Stomach (tissue), 9 donors: Measurements from ENCODE around the gene SLC6A5. TPM values are rescaled to one million over a fixed set of nuclear protein-coding genes. Genes with fewer than 3 reads are reported as not detected.

Source experiments
- DNase-seq, 2 donors: peaks; one replicate each; pipeline versions ENCODE4 v3.0.0 to v3.0.0-alpha.2; 2013 to 2019
- H3K27ac ChIP-seq, 5 donors: fragments of 200-600 bp in 4 of 5; sonication (generic) in 4 of 5; one replicate each; pipeline ENCODE4 v1.5.1; 2013 to 2019; ENCODE audit warnings: mild to moderate bottlenecking in 1 of 5, moderate library complexity in 1 of 5
- H3K27me3 ChIP-seq, 3 donors: fragments of 200-600 bp; sonication (generic); one replicate each; pipeline ENCODE4 v1.5.1; 2017 to 2019; ENCODE audit warnings: mixed run types in 1 of 3
- H3K36me3 ChIP-seq, 4 donors: fragments of 200-600 bp; sonication (generic); 1 replicate in 3 of 4; 2 replicates in 1 of 4; pipeline ENCODE4 v1.5.1; 2016 to 2019
- H3K4me1 ChIP-seq, 4 donors: fragments of 200-600 bp; sonication (generic); one replicate each; pipeline ENCODE4 v1.5.1; 2016 to 2019
- H3K4me3 ChIP-seq, 4 donors: fragments of 200-600 bp; sonication (generic) in 3 of 4; one replicate each; pipeline ENCODE4 v1.5.1; 2016 to 2019; ENCODE audit warnings: mild to moderate bottlenecking in 1 of 4
- H3K9me3 ChIP-seq, 4 donors: fragments of 200-600 bp; sonication (generic); one replicate each; pipeline ENCODE4 v1.5.1; 2016 to 2019
- CTCF ChIP-seq, 7 experiments: fragments of 450-650 bp in 4 of 7; fragments of 200-600 bp in 3 of 7; sonication (generic) in 3 of 7; IDR thresholded peaks; one replicate each; pipeline ENCODE4 v1.5.1; 2016 to 2019; ENCODE audit warnings: antibody characterized with exemption in 7 of 7, control low read depth in 2 of 7, mild to moderate bottlenecking in 1 of 7
- EP300 ChIP-seq: sonication (generic); formaldehyde crosslinking; IDR thresholded peaks from one replicate; pipeline ENCODE4 v1.6.1; 2017; ENCODE audit warnings: antibody characterized with exemption
- POLR2A ChIP-seq, 4 donors: fragments of 450-650 bp; IDR thresholded peaks; one replicate each; pipeline ENCODE4 v1.6.1; 2016; ENCODE audit warnings: antibody characterized with exemption in 4 of 4, control low read depth in 2 of 4, mild to moderate bottlenecking in 1 of 4, moderate library complexity in 1 of 4
- POLR2AphosphoS5 ChIP-seq, 3 donors: sonication (generic); formaldehyde crosslinking; IDR thresholded peaks; one replicate each; pipeline ENCODE4 v1.6.1; 2016; ENCODE audit warnings: antibody characterized with exemption in 3 of 3
- WGBS, 5 donors: extraction: QIAGEN DNeasy Blood & Tissue Kit in 3 of 5; methylation state at CpG; one replicate each; pipeline versions ENCODE4 v1.1.5 to v1.1.7; 2013 to 2018; 5-methylcytosine and 5-hydroxymethylcytosine counted together
- intact Hi-C: fragments of 100-400 bp; cut with DNase I; formaldehyde crosslinking; loops from one replicate; pipeline ENCODE4 v1.15.1; 2023; ENCODE audit warnings: low total_unique reads
- polyA plus RNA-seq, 3 donors: library from polyadenylated mRNA; stranded (reverse); fragments of 200-250 nt; gene quantifications; one replicate each; pipeline ENCODE4 v1.2.3, GENCODE V29; 2013
- total RNA-seq, 5 donors: library from RNA; depleted of rRNA; stranded (reverse); fragments of >200 nt; gene quantifications; one replicate each; pipeline versions ENCODE4 v1.1.0 to v1.2.3, GENCODE V29; 2014 to 2016
- donor health status: healthy with polysubstance abuse.
- donor health status: Bipolar disorder and iron deficiency.
- donor health status: healthy.

SLC6A5 gene
- total and polyA plus RNA-seq, 8 donors = not detected

GRCh38 chr11:20627026-20627425 lies 27.6 kb downstream of the SLC6A5 start:
- Histone ChIP-seq H3K36me3 (no peaks in the 10 kb centered on the region), H3K27me3 (peaks cover 0 to 14% (median 0%) of the 10 kb centered on the region in 3 donors), H3K27ac (no peak overlapping the region), H3K4me3 (no peak overlapping the region), H3K4me1 (no peaks in the 10 kb centered on the region), H3K9me3 (peaks cover 0 to 12% (median 0%) of the 10 kb centered on the region in 4 donors)
- no peak for TF ChIP-seq EP300
- TF ChIP-seq POLR2AphosphoS5 (IDR thresholded peaks at IDR 0.05) = no peak
- no peak for TF ChIP-seq POLR2A (IDR thresholded peaks at IDR 0.05)
- TF ChIP-seq CTCF (IDR thresholded peaks at IDR 0.05) = no peak
- no peak for DNase-seq
- intact Hi-C loops = no loop called here
- 68 to 76% (median 71%) methylated on average over 3 of the region's 3 CpGs for WGBS, 5 donors

GRCh38 chr11:20627701-20628100 lies 28.3 kb downstream of the SLC6A5 start:
- H3K36me3 ChIP-seq = no peaks in the 10 kb centered on the region
- no peak overlapping the region for H3K4me3 ChIP-seq
- no peak for DNase-seq
- H3K27me3 ChIP-seq = peaks cover 0 to 9% (median 0%) of the 10 kb centered on the region in 3 donors
- peaks cover 0 to 12% (median 0%) of the 10 kb centered on the region in 4 donors for H3K9me3 ChIP-seq
- H3K27ac ChIP-seq = no peak overlapping the region
- intact Hi-C loops = no loop called here
- WGBS, 5 donors = 21 to 75% (median 50%) methylated on average over 3 of the region's 3 CpGs
- no peak for TF ChIP-seq POLR2AphosphoS5 (IDR thresholded peaks at IDR 0.05)
- TF ChIP-seq EP300 = no peak
- TF ChIP-seq POLR2A (IDR thresholded peaks at IDR 0.05) = no peak
- no peak for TF ChIP-seq CTCF (IDR thresholded peaks at IDR 0.05)
- H3K4me1 ChIP-seq = no peaks in the 10 kb centered on the region

GRCh38 chr11:20631519-20632168 lies 32.2 kb downstream of the SLC6A5 start:
- intact Hi-C loops = no loop called here
- no peaks in the 10 kb centered on the region for H3K27me3 ChIP-seq
- TF ChIP-seq POLR2AphosphoS5 (IDR thresholded peaks at IDR 0.05) = no peak
- H3K9me3 ChIP-seq = peaks cover 0 to 12% (median 0%) of the 10 kb centered on the region in 4 donors
- no peaks in the 10 kb centered on the region for H3K4me1 ChIP-seq
- no peak overlapping the region for H3K4me3 ChIP-seq
- H3K36me3 ChIP-seq = no peaks in the 10 kb centered on the region
- WGBS, 5 donors = 65 to 74% (median 73%) methylated on average over 5 of the region's 5 CpGs
- no peak for DNase-seq
- H3K27ac ChIP-seq = no peak overlapping the region

- WGBS, 5 donors = 18 to 58% (median 34%) methylated on average over 1 of the region's 1 CpG
- H3K27ac ChIP-seq = no peak overlapping the region
- H3K36me3 ChIP-seq = no peaks in the 10 kb centered on the region
- no peak for DNase-seq
- no peaks in the 10 kb centered on the region for H3K27me3 ChIP-seq
- intact Hi-C loops = no loop called here
- H3K4me1 ChIP-seq = no peaks in the 10 kb centered on the region
- no peak for TF ChIP-seq POLR2AphosphoS5 (IDR thresholded peaks at IDR 0.05)
- TF ChIP-seq CTCF (IDR thresholded peaks at IDR 0.05) = no peak
- TF ChIP-seq POLR2A (IDR thresholded peaks at IDR 0.05) = no peak
- TF ChIP-seq EP300 = no peak
- H3K4me3 ChIP-seq = no peak overlapping the region
- peaks cover 0 to 12% (median 0%) of the 10 kb centered on the region in 4 donors for H3K9me3 ChIP-seq
Measured at GRCh38 chr11:20632169-20632532, 32.7 kb downstream of the SLC6A5 start.

GRCh38 chr11:20634044-20634443 lies 34.6 kb downstream of the SLC6A5 start:
- no peak overlapping the region for H3K4me3 ChIP-seq
- intact Hi-C loops = no loop called here
- WGBS, 5 donors = 84 to 94% (median 87%) methylated on average over 5 of the region's 5 CpGs
- DNase-seq = no peak
- H3K27ac ChIP-seq = no peak overlapping the region
- no peaks in the 10 kb centered on the region for H3K4me1 ChIP-seq
- H3K36me3 ChIP-seq = no peaks in the 10 kb centered on the region
- peaks cover 0 to 12% (median 0%) of the 10 kb centered on the region in 4 donors for H3K9me3 ChIP-seq
- no peak for TF ChIP-seq CTCF (IDR thresholded peaks at IDR 0.05)
- TF ChIP-seq EP300 = no peak
- no peak for TF ChIP-seq POLR2A (IDR thresholded peaks at IDR 0.05)
- TF ChIP-seq POLR2AphosphoS5 (IDR thresholded peaks at IDR 0.05) = no peak
- H3K27me3 ChIP-seq = peaks cover 0 to 4% (median 0%) of the 10 kb centered on the region in 3 donors
